Thyroid gland (tissue), 4 donors: ENCODE measurements around the gene LOXL4. TPM values are rescaled to one million over a fixed set of nuclear protein-coding genes. Genes with fewer than 3 reads are reported as not detected.

Experiments used
- DNase-seq, 2 donors: peaks; one replicate each; pipeline ENCODE4 v3.0.0-alpha.2; 2019
- H3K27ac ChIP-seq, 3 donors: fragments of 200-600 bp; sonication (generic); 1 replicate in 2 of 3; 2 replicates in 1 of 3; pipeline ENCODE4 v1.5.1; 2016 to 2019; ENCODE audit warnings: mild to moderate bottlenecking in 1 of 3, moderate library complexity in 1 of 3
- H3K27me3 ChIP-seq: fragments of 200-600 bp; sonication (generic); one replicate; pipeline ENCODE4 v1.5.1; 2019
- H3K36me3 ChIP-seq, 2 donors: fragments of 200-600 bp; sonication (generic); one replicate each; pipeline ENCODE4 v1.5.1; 2016 to 2019
- H3K4me1 ChIP-seq, 2 donors: fragments of 200-600 bp; sonication (generic); one replicate each; pipeline ENCODE4 v1.5.1; 2017 to 2019
- H3K4me3 ChIP-seq, 3 donors: fragments of 200-600 bp; sonication (generic); replicated peaks in 1 of 3; 1 replicate in 2 of 3; 2 replicates in 1 of 3; pipeline ENCODE4 v1.5.1; 2016; ENCODE audit warnings: mild to moderate bottlenecking in 1 of 3
- H3K9me3 ChIP-seq: fragments of 200-600 bp; sonication (generic); one replicate; pipeline ENCODE4 v1.5.1; 2017
- CTCF ChIP-seq, 6 experiments: fragments of 200-600 bp in 3 of 6; fragments of 450-650 bp in 3 of 6; sonication (generic) in 3 of 6; IDR thresholded peaks; one replicate each; pipeline ENCODE4 v1.5.1; 2016 to 2019; ENCODE audit warnings: antibody characterized with exemption in 6 of 6, mild to moderate bottlenecking in 2 of 6, inconsistent platforms in 1 of 6, moderate library complexity in 1 of 6
- POLR2A ChIP-seq, 2 donors: fragments of 450-650 bp; IDR thresholded peaks; one replicate each; pipeline ENCODE4 v1.6.1; 2017; ENCODE audit warnings: antibody characterized with exemption in 2 of 2, mild to moderate bottlenecking in 2 of 2, moderate library complexity in 1 of 2
- WGBS, 2 donors: methylation state at CpG; one replicate each; pipeline ENCODE4 v1.1.5; 2017; 5-methylcytosine and 5-hydroxymethylcytosine counted together
- intact Hi-C: fragments of 100-400 bp; cut with DNase I; formaldehyde crosslinking; loops from one replicate; pipeline ENCODE4 v1.15.1; 2023
- total RNA-seq, 4 donors: library from RNA; depleted of rRNA; stranded (reverse); fragments of >200 nt; gene quantifications; one replicate each; pipeline ENCODE4 v1.2.3, GENCODE V29; 2016

LOXL4 gene
- total RNA-seq, 4 donors from 2014 or later: 11.9 to 20.5 (median 15.3) TPM

DNA sequence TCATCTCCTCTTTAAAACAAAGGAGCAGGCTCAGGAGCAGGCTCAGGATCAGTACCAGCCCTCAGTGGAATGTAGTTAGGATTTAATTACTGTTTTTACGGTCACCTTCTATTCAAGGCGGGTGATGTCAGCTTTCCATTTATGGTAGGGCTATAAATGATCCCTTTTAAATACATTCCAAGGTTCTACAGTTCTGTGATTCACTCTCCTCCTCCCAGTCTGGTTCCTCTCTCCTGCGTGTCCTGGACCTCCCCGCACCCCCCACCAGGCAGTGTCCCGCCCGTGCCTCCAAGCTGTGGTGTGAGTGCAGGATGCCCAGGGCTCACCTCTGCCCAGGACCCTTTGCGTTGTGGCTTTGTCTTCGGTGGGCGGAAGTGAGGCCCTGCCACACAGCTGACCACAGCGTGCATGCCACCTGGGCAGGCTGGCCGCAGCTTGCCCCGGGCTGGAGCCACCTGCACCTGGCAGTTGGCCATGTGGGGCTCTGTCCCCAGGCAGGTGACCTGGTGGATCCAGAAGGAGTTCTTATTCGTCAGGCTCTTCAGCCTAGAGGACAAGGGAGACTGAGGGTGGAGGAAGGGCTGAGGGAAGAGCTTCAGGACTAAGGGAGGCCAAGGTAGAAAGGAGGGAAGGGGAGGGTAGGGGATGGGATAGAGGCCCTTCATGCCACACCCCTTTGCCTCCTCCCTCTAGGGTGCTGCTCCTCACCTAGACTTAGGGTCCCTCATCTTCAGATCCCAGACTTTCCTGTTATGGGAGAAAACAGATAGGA is 9.1 kb downstream of the LOXL4 start:
- Histone ChIP-seq H3K36me3 (no peaks in the 10 kb centered on the region), H3K4me1 (peaks cover 23 to 28% of the 10 kb centered on the region in 2 donors), H3K9me3 (no peaks in the 10 kb centered on the region), H3K27me3 (no peaks in the 10 kb centered on the region), H3K4me3 (no peak overlapping the region), H3K27ac (no peak overlapping the region)
- 83 to 93% methylated on average over 7 to 10 of the region's 13 CpGs for WGBS, 2 donors
- TF ChIP-seq CTCF (IDR thresholded peaks at IDR 0.05) (no peak), POLR2A (IDR thresholded peaks at IDR 0.05) (no peak)
- intact Hi-C loops: loop anchor here (5.0 kb wide), 1 partner anchor 53 kb away; no protein-coding TSS in a partner anchor
- no peak for DNase-seq

DNA sequence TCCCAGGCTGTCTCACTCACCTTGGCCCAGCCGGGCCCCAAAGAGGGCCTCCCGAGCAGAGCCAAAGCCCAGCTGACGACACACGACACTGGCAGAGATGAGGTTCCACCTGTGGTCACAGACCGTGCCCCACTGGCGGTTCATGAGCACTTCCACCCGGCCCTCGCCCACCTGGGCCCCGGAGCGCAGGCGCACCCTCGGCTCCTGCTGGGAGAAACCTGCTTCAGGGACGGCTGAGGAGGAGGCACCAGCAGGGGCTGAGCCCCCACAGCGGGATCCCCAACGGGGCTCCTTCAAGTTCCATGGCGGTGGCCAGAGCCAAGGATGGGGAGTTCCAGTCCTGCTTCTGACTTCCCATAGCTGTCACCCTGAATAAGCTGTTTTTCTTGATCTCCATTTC is 10.0 kb downstream of the LOXL4 start:
- intact Hi-C loops: loop anchor here (5.0 kb wide), 1 partner anchor 54 kb away; no protein-coding TSS in a partner anchor
- no peak for TF ChIP-seq POLR2A (IDR thresholded peaks at IDR 0.05)
- TF ChIP-seq CTCF (IDR thresholded peaks at IDR 0.05): no peak
- no peaks in the 10 kb centered on the region for H3K36me3 ChIP-seq

GRCh38 chr10:98257198-98257597 is 10.8 kb downstream of the LOXL4 start:
- Histone ChIP-seq H3K27me3 (no peaks in the 10 kb centered on the region), H3K27ac (no peak overlapping the region), H3K4me3 (no peak overlapping the region), H3K4me1 (peaks cover 29 to 35% of the 10 kb centered on the region in 2 donors), H3K36me3 (no peaks in the 10 kb centered on the region), H3K9me3 (no peaks in the 10 kb centered on the region)
- WGBS, 2 donors: 93 to 97% methylated on average over 12 of the region's 12 CpGs
- DNase-seq: no peak
- TF ChIP-seq CTCF (IDR thresholded peaks at IDR 0.05) (no peak), POLR2A (IDR thresholded peaks at IDR 0.05) (no peak)
- intact Hi-C loops: loop anchor here (5.0 kb wide), 1 partner anchor 55 kb away; no protein-coding TSS in a partner anchor

More for the DNA sequence above, 10.0 kb downstream of the LOXL4 start:
- DNase-seq: no peak
- Histone ChIP-seq H3K4me1 (peaks cover 29 to 35% of the 10 kb centered on the region in 2 donors), H3K9me3 (no peaks in the 10 kb centered on the region), H3K27ac (no peak overlapping the region), H3K27me3 (no peaks in the 10 kb centered on the region), H3K4me3 (no peak overlapping the region)
- 92 to 96% methylated on average over 5 to 7 of the region's 16 CpGs for WGBS, 2 donors

GRCh38 chr10:98256692-98257091 is 11.3 kb downstream of the LOXL4 start:
- TF ChIP-seq POLR2A (IDR thresholded peaks at IDR 0.05) (no peak), CTCF (IDR thresholded peaks at IDR 0.05) (no peak)
- no peak overlapping the region for H3K27ac ChIP-seq
- H3K36me3 ChIP-seq: no peaks in the 10 kb centered on the region
- WGBS, 2 donors: 89 to 94% methylated on average over 10 to 11 of the region's 11 CpGs
- no peak overlapping the region for H3K4me3 ChIP-seq
- intact Hi-C loops: loop anchor here (5.0 kb wide), 1 partner anchor 56 kb away; no protein-coding TSS in a partner anchor
- no peaks in the 10 kb centered on the region for H3K9me3 ChIP-seq
- H3K27me3 ChIP-seq: no peaks in the 10 kb centered on the region
- peaks cover 29 to 35% of the 10 kb centered on the region in 2 donors for H3K4me1 ChIP-seq
- no peak for DNase-seq
